ENCODE measurements around the gene MAFF. TPM values are rescaled to one million over a fixed set of nuclear protein-coding genes. Genes with fewer than 3 reads are reported as not detected.

MAFF gene
- total RNA-seq, 2 experiments from 2014 or later, result 25.6 to 27.3 TPM

DNA sequence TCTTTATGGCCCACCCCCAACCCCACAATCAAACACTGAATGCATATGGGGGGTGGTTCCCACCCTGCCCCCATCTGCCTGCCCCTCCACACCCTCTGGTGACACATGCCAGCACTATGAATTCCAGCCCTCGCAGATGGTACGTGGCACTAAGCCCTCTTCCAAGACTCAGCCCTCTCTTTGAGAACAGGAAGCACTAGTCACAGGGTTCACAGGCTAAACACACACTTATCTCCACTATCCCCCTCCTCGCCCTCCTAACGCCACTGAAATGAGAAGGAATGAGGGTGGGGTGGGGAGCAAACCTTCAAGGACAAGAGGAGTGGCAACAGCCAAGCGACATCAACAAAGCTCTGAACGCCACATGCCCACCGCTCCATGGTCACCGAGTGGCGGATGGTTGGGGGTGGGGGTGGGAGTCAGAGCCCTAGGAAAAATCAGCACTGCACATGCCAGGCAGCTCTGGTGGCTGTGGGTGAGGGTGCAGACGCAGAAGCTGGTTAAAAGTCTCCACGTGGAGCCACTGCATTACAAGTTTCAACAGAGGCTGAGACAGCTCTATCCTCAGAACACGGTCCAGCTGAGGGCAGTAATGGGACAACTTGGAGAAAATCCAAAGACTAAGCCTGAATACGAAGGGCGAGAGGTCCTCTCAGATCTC is 37.4 kb downstream of the MAFF start:
- H3K27ac Mint-ChIP-seq, result no peak overlapping the region
- DNase-seq (no peak), ATAC-seq (ENCODE audit: poor library complexity) (no peak)
- H3K4me3 Mint-ChIP-seq, result no peak overlapping the region
- Histone ChIP-seq H3K4me3 (ENCODE audit: low read length) (no peak overlapping the region), H3K27ac (ENCODE audit: low read depth in 1 of 2, low read length in 2 of 2) (no peak overlapping the region), H3K9me3 (ENCODE audit: control insufficient read depth in 1 of 2, insufficient read depth in 1 of 2, low read length in 2 of 2) (no peaks in the 10 kb centered on the region), H3K4me1 (ENCODE audit: insufficient read depth, low read length) (no peaks in the 10 kb centered on the region), H3K27me3 (ENCODE audit: control insufficient read depth in 1 of 2, insufficient read depth in 2 of 2, low read length in 2 of 2) (no peaks in the 10 kb centered on the region), H3K36me3 (ENCODE audit: insufficient read depth, low read length) (peaks cover 54% of the 10 kb centered on the region)
- TF ChIP-seq, protein P1, sequence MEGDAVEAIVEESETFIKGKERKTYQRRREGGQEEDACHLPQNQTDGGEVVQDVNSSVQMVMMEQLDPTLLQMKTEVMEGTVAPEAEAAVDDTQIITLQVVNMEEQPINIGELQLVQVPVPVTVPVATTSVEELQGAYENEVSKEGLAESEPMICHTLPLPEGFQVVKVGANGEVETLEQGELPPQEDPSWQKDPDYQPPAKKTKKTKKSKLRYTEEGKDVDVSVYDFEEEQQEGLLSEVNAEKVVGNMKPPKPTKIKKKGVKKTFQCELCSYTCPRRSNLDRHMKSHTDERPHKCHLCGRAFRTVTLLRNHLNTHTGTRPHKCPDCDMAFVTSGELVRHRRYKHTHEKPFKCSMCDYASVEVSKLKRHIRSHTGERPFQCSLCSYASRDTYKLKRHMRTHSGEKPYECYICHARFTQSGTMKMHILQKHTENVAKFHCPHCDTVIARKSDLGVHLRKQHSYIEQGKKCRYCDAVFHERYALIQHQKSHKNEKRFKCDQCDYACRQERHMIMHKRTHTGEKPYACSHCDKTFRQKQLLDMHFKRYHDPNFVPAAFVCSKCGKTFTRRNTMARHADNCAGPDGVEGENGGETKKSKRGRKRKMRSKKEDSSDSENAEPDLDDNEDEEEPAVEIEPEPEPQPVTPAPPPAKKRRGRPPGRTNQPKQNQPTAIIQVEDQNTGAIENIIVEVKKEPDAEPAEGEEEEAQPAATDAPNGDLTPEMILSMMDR (IDR thresholded peaks at IDR 0.05), result no peak
- H3K27me3 Mint-ChIP-seq, result no peaks in the 10 kb centered on the region
- no peaks in the 10 kb centered on the region for H3K9me3 Mint-ChIP-seq
- intact Hi-C loops (cut with DNase I, micrococcal nuclease), result no loop called here
- H3K4me1 Mint-ChIP-seq (ENCODE audit: low read depth), result no peaks in the 10 kb centered on the region
- ChIA-PET CTCF (no interaction called here), POLR2A (interaction anchor here (0.6 kb wide), 1 partner anchor 386 kb away, joined by 3 read pairs; no protein-coding TSS in a partner anchor)
- peaks cover 75% of the 10 kb centered on the region for H3K36me3 Mint-ChIP-seq (ENCODE audit: low read depth)

DNA sequence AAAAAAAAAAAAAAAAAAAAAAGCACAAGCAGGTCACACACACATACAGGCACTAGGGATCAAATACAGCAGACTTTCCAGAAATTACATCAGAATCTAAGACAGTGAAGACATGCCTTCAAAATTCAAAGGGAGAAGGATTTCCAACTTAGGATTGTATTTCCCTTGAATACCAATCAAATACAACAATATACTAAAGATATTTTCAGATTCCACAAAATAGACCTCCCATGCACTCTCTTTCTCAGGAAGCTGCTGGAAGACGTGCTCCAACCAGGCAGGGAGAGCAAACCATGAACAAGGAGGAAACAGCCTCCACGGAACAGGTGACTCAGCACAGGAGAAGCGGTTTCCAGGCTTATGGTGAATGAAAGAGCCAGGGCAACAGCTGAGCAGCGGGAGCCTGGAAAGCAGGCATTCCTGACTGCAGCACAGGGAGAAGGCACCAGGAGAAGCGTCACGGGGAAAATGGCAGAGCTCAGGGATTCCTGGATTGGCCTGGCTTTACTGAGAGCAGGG is 39.0 kb downstream of the MAFF start:
- DNase-seq (no peak), ATAC-seq (ENCODE audit: poor library complexity) (no peak)
- H3K36me3 ChIP-seq (ENCODE audit: insufficient read depth, low read length), result peaks cover 51% of the 10 kb centered on the region
- no peaks in the 10 kb centered on the region for H3K9me3 ChIP-seq (ENCODE audit: control insufficient read depth in 1 of 2, insufficient read depth in 1 of 2, low read length in 2 of 2)
- no peaks in the 10 kb centered on the region for H3K9me3 Mint-ChIP-seq
- no peaks in the 10 kb centered on the region for H3K4me1 Mint-ChIP-seq (ENCODE audit: low read depth)
- intact Hi-C loops (cut with DNase I, micrococcal nuclease), result no loop called here
- no peaks in the 10 kb centered on the region for H3K27me3 ChIP-seq (ENCODE audit: control insufficient read depth in 1 of 2, insufficient read depth in 2 of 2, low read length in 2 of 2)
- TF ChIP-seq, protein P1 (IDR thresholded peaks at IDR 0.05), result no peak
- no peak overlapping the region for H3K27ac Mint-ChIP-seq
- H3K27ac ChIP-seq (ENCODE audit: low read depth in 1 of 2, low read length in 2 of 2), result no peak overlapping the region
- H3K27me3 Mint-ChIP-seq, result no peaks in the 10 kb centered on the region
- peaks cover 63% of the 10 kb centered on the region for H3K36me3 Mint-ChIP-seq (ENCODE audit: low read depth)
- ChIA-PET POLR2A (no interaction called here), CTCF (no interaction called here)
- no peak overlapping the region for H3K4me3 Mint-ChIP-seq
- H3K4me1 ChIP-seq (ENCODE audit: insufficient read depth, low read length), result no peaks in the 10 kb centered on the region
- no peak overlapping the region for H3K4me3 ChIP-seq (ENCODE audit: low read length)

DNA sequence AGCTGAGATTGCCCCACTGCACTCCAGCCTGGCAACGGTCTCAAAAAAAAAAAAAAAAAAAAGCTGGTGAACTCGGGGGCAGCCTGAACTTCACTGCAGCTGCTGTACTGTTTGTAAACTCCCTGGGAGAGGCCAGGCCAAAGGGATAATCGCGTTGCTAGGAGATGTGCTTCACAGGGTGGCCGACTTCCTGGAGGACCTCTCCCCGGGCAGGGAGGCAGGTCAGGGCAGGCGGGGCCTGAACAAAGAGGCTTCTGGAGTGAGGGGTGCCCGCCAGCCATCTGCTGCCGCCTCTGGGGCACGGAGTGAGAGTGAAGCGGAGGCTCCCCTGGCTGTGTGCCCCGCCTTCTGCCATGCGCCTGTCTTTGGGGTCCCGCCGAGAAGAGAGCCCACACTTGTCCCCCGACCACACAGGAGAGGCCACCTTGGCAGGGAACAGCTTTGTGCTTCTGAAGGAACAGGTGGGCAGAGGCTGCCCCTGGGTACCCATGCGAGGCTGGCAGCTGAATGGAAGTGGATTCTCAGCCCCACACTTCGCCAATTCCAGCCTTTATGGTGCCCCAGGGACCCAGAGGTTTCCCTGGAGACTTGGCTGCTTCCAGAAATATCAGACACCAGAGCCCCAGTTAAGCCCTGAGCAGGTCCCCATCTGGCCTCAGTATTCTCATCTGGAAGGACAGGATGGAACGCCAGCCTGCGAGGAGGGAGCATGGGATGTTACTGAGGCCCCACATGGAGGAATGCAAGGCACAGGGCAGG is 41.4 kb downstream of the MAFF start:
- no peaks in the 10 kb centered on the region for H3K9me3 Mint-ChIP-seq
- H3K27ac Mint-ChIP-seq, result no peak overlapping the region
- H3K36me3 ChIP-seq (ENCODE audit: insufficient read depth, low read length), result peaks cover 55% of the 10 kb centered on the region
- no peak overlapping the region for H3K27ac ChIP-seq (ENCODE audit: low read depth in 1 of 2, low read length in 2 of 2)
- H3K9me3 ChIP-seq (ENCODE audit: control insufficient read depth in 1 of 2, insufficient read depth in 1 of 2, low read length in 2 of 2), result no peaks in the 10 kb centered on the region
- H3K36me3 Mint-ChIP-seq (ENCODE audit: low read depth), result peaks cover 61% of the 10 kb centered on the region
- CTCF ChIA-PET, result interaction anchor here (0.6 kb wide), 1 partner anchor 99 kb away, joined by 3 read pairs; no protein-coding TSS in a partner anchor
- POLR2A ChIA-PET, result no interaction called here
- no peaks in the 10 kb centered on the region for H3K4me1 Mint-ChIP-seq (ENCODE audit: low read depth)
- H3K4me3 ChIP-seq (ENCODE audit: low read length), result no peak overlapping the region
- ATAC-seq (ENCODE audit: poor library complexity) (no peak), DNase-seq (no peak)
- H3K27me3 ChIP-seq (ENCODE audit: control insufficient read depth in 1 of 2, insufficient read depth in 2 of 2, low read length in 2 of 2), result no peaks in the 10 kb centered on the region
- no peaks in the 10 kb centered on the region for H3K27me3 Mint-ChIP-seq
- TF ChIP-seq, protein P1 (IDR thresholded peaks at IDR 0.05), result no peak
- no peak overlapping the region for H3K4me3 Mint-ChIP-seq
- intact Hi-C loops (cut with DNase I, micrococcal nuclease), result no loop called here
- H3K4me1 ChIP-seq (ENCODE audit: insufficient read depth, low read length), result no peaks in the 10 kb centered on the region
